ENCODE measurements around the gene PPP1R14D.
"Not testable (repeated sequence)": the region's sequence is repeated elsewhere in the genome, so short reads cannot be mapped to it uniquely, and the experiment has no call there.

The PPP1R14D gene, protein sequence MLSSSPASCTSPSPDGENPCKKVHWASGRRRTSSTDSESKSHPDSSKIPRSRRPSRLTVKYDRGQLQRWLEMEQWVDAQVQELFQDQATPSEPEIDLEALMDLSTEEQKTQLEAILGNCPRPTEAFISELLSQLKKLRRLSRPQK

DNA sequence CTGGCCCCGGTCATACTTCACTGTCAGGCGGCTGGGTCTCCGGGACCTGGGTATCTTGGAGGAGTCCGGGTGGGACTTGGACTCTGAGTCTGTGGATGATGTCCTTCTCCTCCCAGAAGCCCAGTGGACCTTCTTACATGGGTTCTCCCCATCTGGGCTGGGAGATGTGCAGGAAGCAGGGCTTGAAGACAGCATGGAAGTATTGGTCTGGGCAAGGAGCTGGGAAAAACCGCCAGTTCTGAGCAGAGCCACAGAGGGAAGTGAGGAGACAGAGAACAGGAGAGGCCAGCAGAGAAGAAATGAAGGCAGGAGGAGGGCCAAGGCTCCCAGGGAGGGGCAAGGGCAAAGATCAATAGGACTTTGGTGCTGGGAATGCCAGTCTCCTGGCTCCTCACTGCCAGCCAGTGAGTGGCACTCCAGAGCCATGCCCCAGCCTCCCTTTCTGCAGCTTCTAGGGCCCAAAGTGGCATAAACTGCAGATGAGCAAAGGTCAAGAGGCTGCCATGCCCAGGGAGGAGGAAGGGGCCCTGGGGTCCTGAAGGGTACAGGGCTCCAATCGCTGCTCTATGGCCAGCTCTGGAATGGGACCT lies at the start of gene PPP1R14D:
Gene PPP1R14D, minus strand, starts transcription at position 262 of the 590 bp plus-strand sequence. Its CDS starts 67 bp downstream, at position 195.
- no peak for DNase-seq (ENCODE audit: low read depth in 2 of 2, low spot score in 1 of 2)

DNA sequence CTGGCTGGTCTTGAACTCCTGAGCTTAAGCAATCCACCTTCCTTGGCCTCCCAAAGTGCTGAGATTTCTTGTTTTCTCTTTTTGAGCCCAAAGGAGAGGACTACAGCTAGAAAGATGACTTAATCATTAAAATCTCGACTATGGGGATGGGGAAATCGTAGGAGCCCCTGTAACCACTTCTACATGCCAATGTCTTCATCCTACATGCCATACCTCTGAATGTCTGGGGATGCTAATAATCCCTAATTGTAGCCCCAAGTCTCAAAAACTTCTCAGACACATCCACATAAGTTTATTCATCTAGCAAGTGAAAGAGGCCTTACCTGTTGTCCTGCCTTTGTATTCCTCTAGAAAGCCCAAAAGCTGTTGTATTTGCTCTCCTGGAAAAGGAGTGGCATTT lies 49.2 kb upstream of the PPP1R14D start:
- no peak for DNase-seq (ENCODE audit: low read depth in 2 of 2, low spot score in 1 of 2)

DNA sequence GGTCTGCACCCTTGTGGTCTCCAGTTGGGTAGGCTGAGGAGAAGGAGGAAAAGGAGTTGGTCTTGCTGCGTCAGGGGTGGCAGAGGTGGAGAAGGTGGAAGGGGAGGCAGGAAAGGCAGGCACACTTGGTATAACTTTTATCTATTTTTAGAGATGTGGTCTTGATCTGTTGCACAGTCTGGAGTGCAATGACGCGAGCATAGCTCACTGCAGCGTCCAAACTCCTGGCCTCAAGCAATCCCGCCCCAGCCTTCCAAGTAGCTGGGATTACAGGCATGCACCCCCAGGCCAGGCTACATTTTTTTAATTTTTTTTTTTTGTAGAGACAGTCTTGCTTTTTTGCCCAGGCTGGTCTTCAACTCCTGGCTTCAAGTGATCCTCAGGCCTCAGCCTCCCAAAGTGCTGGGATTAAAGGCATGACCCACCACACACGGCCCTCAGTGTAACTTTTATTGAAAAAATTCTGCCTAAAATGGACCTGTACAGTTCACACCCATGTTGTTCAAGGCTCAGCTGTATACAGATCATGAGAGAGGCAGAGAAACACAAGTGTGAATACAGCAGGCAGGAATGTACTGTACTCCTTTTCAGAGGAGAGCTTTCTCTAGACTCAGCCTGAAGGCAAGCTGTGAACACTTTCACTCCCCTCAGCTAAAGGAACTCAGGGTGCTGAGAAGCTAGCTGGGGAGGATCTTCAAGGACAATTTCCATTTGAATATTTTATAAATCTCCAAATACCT lies 47.7 kb upstream of the PPP1R14D start:
- no peak for DNase-seq (ENCODE audit: low read depth in 2 of 2, low spot score in 1 of 2)

DNA sequence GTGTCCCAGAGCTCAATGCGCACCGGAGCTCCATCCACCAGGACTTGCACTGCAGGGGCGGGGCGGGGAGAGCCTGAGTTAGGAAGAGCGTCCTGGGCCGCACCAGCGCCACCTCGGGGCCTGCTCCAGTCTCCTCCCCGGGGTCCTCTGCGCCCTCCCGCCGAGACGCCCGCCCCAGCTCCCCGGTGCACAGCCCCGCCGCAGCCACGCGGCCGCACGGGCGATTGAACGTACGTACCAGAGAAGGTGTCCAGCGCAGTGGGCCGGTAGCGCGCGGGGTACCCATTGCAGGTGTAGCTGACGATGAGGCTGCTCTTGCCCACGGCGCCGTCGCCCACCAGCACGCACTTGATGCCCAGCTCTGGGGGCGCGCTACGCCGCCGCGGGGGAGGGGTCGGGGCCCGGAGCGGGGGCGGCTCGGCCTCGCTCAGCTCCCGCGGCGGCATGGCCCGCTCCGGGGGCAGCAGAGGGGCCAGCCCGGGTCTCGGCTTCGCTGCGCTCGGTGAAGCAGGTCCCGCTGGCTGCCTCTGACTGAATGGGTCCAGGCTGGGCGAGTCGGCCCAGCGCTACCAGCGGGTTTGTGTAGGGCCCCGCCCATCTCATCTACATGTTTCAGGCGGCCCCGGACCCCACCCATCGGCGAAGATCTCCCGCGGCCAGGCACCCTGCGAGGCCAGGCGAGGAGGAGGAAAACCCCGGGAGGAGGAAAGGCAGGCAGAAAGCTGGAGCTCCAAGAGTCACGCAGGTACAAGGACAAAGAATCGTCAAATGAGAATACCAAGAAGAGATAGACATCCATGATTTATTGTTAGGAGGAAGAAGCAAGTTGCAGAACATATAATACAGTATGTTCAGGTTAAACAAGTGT lies 45.4 kb upstream of the PPP1R14D start, which contains the start of gene RHOV:
Gene RHOV, minus strand, starts transcription at position 541 of the 868 bp plus-strand sequence. Its CDS starts 95 bp downstream, at position 446.
- DNase-seq (ENCODE audit: low read depth in 2 of 2, low spot score in 1 of 2), result no peak

DNA sequence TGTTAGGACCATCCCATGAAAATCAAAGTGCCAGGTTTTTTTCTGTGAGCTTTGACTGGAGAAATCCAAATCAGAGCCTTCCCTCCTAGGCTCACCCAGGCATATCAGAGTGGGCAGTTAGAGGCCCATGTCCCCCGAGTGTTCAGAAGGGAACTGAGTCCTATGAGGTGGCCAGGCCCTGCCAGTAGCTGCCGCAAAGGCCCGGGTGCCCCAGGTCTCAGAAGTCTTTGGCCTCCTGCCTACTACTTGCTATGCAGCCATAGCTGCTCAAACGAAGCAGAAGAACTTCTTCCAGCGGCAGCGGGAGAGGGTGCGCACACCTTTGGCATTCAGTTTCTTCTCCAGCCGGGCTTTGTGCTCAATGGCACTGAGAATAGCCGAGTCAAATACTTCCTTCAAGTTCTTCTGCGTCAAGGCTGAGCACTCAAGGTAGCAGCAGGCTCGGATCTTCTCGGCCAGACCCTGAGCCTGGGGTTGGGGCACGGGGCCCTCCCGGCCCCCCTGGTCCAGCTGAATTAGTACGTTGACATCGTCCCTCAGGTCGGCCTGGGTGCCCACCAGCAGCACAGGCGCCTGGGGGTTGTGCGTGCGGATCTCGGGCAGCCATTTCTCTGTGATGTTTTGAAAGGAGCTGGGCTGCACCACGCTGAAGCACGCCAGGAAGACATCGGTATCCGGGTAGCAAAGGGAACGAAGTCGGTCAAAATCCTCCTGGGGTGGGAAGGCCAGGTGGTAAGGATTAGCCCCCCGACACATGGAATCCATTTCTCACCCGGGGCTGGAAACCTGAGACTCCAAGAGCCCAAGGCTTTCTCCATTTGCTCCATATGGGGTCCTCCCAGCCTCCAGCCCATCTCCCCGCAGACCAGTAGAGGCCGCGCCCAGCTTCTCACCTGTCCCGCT lies 44.5 kb upstream of the PPP1R14D start:
- no peak for DNase-seq (ENCODE audit: low read depth in 2 of 2, low spot score in 1 of 2)

DNA sequence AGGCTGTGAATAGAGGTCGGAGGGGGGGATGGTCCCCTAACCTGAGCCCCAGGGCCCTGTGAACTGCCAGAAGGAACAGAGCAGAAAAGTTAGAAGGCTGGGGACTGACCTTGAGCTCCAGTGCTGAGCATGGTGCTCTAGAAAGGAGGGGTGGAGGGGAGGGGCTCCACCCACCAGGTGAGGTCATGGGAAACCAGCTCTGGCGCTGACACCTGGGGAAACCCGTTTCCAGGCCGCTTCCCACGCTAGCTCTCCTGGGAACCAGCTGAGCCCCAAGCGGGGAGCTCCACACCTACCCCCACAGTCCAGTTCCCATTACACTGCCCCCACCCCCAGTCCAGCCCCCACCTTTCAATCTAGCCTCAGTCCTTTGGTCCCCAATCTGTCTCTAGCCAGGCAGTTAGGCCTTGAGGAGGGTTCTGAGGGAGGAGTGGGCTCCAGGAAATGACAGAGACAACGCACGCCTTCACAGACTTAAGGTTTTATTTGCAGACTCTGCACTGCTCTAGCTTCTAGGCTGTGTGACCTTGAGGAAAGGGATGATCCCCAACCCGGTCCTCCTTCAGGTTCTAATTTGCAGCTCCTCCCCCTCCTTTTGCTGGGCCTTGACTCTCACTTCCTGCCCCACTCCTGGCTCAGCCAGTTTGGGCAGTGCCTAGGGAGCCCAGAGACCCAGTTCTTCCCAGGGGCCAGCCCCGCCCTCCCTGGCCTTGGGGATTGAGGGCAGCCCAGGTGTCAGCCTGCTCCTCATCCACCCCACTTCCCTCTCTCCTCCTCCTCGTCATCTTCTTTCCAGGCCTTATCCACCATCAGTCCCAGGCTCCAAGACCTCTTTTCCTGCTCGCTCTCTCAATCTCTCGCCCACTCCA lies 43.5 kb upstream of the PPP1R14D start:
- DNase-seq (ENCODE audit: low read depth in 2 of 2, low spot score in 1 of 2), result no peak

DNA sequence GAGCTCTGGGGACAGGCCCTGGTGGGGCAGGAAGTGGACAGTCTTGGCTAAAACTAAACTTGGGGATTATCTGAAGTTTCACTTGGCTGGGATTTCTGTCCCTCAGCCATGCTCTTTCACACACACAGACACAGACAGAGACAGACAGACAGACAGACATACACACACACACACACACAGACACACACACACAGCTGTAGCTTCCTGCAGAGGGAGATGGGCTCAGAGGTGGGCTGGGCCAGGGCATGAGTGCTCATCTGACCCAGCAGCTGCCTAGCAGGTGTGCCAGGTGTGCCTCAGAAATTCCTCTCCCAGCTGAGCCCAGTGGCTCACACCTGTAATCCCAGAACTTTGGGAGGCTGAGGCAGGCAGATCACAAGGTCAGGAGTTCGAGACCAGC lies 42.2 kb upstream of the PPP1R14D start:
- no peak for DNase-seq (ENCODE audit: low read depth in 2 of 2, low spot score in 1 of 2)

DNA sequence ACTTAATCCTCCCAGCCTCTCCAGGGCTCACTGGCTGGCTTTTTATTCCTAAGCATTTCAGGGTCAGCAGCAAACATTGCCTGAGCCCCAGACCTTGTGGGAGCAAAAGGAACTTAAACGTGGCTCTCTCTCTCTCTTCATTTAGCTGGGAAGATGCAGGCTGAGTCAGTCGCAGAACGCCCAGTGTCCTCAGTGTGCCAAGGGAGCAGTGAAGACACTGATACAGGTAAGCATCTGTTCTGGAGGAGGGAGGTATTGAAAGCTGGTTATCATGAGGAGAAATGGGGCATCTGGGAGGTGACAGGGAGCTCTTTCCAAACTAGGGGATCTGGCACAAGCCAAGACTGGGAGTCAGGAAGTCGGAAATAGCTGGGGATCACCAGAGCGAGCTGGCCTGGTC lies 41.2 kb upstream of the PPP1R14D start:
- no peak for DNase-seq (ENCODE audit: low read depth in 2 of 2, low spot score in 1 of 2)

DNA sequence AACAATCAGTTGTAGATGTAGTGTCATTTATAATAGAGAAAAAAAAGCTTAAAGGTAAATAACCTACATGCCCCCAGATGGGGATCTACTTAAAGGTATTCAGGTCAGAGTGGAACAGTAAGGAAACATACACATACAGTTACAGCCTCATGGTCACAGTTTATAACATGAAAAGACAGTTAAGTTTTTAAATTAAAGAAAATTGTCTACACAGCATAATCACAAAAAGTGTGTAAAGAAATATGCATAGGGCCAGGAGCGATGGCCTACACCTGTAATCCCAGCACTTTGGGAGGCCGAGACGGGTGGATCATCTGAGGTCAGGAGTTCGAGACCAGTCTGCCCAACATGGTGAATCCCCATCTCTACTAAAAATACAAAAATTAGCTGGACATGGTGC lies 38.7 kb upstream of the PPP1R14D start:
- DNase-seq (ENCODE audit: low read depth in 2 of 2, low spot score in 1 of 2), result no peak

DNA sequence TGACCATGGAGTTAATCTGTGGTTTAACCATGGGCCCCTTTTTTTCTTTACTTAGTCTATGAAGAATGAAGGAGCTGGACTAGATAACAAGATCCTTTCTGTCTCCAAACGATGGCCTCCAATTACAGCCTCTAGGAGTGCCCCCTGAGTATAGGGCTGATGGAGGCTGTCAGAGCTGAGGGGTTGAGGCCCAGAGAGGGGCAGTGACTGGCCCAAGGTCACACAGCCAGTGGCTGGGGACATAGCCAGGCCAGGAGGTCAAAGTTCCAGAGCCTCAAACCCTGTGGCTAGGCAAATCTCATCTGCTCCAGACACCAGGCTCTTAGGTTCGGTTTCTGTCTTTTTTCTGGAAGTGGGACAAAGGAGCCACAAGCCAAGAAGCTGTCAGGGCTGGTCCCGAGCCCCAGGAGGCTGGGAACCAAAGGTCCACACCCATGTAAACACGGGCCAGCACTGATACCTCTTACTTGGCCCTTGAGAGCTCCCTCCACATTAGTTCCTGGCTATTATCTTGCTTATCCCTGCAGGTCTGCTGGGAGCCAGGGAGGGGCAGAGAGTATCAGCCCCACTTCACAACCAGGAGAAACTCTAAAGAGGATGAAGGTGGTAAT lies 35.3 kb upstream of the PPP1R14D start:
- no peak for DNase-seq (ENCODE audit: low read depth in 2 of 2, low spot score in 1 of 2)

DNA sequence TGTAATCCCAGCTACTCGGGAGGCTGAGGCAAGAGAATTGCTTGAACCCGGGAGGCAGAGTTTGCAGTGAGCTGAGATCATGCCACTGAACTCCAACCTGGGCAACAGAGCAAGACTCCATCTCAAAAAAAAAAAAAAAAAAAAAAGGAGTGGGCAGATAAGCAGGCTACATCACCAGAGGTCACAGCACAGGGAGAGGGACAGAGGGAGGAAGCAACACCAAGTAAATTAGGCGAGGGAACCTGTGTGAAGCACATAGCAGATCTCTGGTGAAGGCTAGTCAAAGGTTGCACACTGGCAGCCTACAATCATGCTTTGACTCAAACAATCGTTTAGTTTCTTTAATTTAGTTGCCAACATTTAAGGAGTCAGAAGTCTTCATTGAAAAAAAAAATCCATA lies 32.6 kb upstream of the PPP1R14D start:
- DNase-seq (ENCODE audit: low read depth in 2 of 2, low spot score in 1 of 2), result not testable (repeated sequence)

DNA sequence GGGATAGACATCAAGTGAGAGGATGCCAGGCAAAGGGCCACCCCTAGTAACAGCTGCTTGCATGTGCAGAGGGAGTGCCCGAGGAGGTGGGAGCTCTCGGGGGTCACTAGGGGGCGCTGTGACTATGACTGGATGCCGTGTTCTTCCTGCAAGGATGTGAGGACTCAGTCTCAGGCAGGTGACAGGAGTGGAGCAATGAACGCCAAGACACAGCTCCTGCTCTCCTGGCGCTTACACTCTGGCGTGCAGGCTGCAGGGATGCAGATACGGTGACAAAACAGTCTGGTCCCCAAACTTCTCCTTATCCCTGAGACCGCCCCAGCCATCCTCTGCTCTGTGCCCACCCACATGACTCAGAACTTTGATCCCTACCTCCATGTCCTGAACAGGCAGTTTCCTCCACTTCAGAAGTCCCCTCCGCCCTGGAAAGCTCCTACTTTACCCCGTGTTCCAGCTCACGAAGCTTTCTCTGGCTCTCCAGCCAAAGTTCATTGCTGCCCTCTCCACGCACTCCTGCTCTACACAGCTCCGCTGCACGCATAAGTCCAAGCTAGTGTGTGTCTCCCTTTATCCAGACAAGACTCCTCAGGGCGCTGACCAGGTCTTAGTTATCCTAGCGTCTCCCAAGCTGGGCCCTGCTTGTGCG lies 30.8 kb upstream of the PPP1R14D start:
- DNase-seq (ENCODE audit: low read depth in 2 of 2, low spot score in 1 of 2), result peak; percentile 52 to 75

DNA sequence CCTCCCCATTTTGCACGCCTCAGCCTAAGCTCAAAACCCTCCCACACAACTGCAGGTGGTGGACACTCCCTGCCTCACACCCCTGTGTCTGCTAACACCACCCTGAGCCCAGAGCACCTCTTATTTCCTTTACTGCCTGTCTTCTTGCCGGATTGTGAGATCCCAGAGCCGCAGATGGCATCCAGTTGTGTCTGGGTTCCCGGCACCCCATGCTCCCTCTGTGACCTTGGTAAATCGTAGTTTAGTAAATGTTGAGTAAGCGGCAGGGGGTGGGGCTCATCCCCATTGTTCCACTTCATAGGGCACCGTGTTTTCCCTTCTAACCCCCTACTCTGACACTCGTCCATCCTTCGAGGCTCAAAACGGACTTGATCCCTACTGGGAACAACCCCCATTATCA lies 30.2 kb upstream of the PPP1R14D start:
- no peak for DNase-seq (ENCODE audit: low read depth in 2 of 2, low spot score in 1 of 2)

DNA sequence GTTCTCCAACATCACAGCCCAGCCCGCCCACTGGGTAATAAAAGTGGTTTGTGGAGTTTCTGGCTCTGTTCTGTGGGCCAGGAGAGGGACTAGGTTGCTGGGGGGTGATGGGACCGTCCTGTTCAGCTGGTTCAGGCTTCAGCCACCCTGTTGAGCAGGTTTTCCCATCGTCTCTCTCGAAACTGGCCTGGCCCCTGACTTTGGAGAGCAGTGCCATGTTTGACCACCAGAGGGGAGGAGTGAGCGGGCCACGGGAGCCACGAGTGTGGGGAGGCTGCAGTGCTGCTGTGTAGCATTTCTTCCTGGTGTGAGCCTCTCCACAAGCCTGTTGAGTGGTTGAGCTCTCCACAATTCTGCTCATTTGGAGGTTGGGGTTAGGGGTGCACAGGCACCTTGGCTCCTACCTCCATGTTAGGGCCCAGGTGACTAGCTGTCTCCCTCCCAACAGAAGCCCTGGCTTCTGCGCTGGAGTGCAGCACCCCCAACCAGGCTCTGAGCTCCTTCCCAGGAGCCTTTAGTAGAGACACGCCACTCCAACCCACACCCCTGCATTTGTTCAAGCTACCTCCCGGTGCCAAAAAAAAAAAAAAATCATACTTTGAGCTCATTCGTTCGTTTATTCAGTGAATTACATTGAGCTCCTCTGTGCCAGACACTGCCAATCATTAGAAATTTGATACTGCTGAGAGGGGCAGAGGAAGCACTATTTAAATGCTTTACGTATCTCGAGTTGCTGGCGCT lies 29.3 kb upstream of the PPP1R14D start:
- peak; percentile 47 to 78 for DNase-seq (ENCODE audit: low read depth in 2 of 2, low spot score in 1 of 2)

DNA sequence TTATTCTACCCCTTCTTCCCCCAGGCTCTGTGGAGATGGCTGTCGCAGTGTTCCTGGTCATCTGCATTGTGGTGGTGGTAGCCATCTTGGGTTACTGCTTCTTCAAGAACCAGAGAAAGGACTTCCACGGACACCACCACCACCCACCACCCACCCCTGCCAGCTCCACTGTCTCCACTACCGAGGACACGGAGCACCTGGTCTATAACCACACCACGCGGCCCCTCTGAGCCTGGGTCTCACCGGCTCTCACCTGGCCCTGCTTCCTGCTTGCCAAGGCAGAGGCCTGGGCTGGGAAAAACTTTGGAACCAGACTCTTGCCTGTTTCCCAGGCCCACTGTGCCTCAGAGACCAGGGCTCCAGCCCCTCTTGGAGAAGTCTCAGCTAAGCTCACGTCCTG lies 28.2 kb upstream of the PPP1R14D start:
- no peak for DNase-seq (ENCODE audit: low read depth in 2 of 2, low spot score in 1 of 2)

DNA sequence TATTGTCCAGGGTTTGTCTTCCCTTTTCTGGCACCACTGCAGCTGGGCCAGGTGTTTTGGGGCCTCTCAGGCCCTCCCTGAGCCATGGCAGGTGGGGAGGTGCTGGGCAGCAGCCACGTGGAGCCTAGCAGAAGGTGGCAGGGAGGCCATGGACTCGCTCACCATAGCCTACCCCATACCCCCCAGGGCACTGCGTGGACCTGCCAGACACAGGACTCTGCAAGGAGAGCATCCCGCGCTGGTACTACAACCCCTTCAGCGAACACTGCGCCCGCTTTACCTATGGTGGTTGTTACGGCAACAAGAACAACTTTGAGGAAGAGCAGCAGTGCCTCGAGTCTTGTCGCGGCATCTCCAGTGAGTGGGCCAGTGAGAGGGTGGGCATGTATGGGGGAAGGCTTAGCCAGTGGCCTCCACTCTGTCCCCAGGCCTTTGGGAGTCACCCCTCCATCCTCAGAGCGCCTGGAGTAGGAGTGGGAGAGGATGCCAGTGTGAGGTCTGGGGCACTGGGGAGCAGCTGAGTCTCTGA lies 27.3 kb upstream of the PPP1R14D start:
- DNase-seq (ENCODE audit: low read depth in 2 of 2, low spot score in 1 of 2), result no peak

DNA sequence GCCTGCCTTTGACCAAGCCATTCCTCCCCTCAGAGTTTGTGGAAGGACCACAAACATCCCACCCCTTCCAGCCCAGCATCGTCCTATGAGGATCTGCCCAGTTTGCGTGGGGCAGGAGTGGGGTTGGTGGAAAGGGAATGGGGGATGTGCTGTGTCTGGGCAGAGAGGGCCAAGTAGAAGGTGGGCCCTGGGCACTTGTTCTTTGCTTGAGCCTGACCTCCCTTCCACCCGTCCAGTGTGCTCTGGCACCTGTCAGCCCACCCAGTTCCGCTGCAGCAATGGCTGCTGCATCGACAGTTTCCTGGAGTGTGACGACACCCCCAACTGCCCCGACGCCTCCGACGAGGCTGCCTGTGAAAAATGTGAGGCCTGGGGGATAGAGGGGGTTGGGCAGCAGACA lies 25.7 kb upstream of the PPP1R14D start:
- no peak for DNase-seq (ENCODE audit: low read depth in 2 of 2, low spot score in 1 of 2)

Data from stimulated activated CD8-positive, alpha-beta memory T cell treated with anti-CD3 and anti-CD28 coated beads, Interleukin-4, amount 100 ng/mL, for 4 hours (primary cell).